ENCODE results near the gene TBC1D9. TPM values are rescaled to one million over a fixed set of nuclear protein-coding genes. Genes with fewer than 3 reads are reported as not detected.

The TBC1D9 gene
- total and polyA plus RNA-seq, 11 donors: 4.6 to 26.5 (median 13.3) TPM

GRCh38 chr4:140607852-140608251 is 148.3 kb downstream of the TBC1D9 start:
- DNase-seq (no peak), ATAC-seq (no peak)
- H3K36me3 ChIP-seq: no peaks in the 10 kb centered on the region
- intact Hi-C loops (cut with DNase I): loop anchor here in 3 of 10 donors (2.0 to 10.0 kb wide), 4 partner anchors 83 to 247 kb away; partner anchors contain the start of gene ELMOD2 (in 2 of the 3)
- 79 to 87% (median 86%) methylated on average over 4 of the region's 4 CpGs for WGBS, 4 donors
- no peak overlapping the region for H3K27ac ChIP-seq
- no peak overlapping the region for H3K4me3 ChIP-seq
- H3K4me1 ChIP-seq: peaks cover 0 to 26% (median 5%) of the 10 kb centered on the region in 12 donors
- TF ChIP-seq, protein P1, sequence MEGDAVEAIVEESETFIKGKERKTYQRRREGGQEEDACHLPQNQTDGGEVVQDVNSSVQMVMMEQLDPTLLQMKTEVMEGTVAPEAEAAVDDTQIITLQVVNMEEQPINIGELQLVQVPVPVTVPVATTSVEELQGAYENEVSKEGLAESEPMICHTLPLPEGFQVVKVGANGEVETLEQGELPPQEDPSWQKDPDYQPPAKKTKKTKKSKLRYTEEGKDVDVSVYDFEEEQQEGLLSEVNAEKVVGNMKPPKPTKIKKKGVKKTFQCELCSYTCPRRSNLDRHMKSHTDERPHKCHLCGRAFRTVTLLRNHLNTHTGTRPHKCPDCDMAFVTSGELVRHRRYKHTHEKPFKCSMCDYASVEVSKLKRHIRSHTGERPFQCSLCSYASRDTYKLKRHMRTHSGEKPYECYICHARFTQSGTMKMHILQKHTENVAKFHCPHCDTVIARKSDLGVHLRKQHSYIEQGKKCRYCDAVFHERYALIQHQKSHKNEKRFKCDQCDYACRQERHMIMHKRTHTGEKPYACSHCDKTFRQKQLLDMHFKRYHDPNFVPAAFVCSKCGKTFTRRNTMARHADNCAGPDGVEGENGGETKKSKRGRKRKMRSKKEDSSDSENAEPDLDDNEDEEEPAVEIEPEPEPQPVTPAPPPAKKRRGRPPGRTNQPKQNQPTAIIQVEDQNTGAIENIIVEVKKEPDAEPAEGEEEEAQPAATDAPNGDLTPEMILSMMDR (IDR thresholded peaks at IDR 0.05): no peak
- TF ChIP-seq POLR2A (IDR thresholded peaks at IDR 0.05): no peak
- no peaks in the 10 kb centered on the region for H3K9me3 ChIP-seq
- H3K27me3 ChIP-seq: no peaks in the 10 kb centered on the region

DNA sequence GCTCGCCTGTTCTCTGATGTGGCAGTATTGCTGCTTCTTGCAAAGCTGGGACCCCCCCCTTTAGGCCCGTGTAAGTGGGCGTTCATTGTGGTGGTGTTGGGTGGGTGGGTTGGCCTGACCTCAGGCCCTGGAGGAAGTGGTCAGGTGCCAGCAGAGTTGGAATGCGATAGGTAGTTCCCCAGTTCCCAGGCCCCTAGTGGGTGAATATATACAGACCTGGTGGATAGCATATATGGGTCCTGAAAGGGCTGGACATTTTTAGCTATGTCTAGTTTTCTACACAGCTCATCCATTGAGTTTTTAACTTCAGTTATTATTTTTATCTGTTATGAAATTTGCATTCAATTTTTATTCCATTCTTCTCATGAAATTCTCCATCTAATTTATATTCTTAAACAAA is 151.6 kb downstream of the TBC1D9 start:
- H3K27ac ChIP-seq: peak overlapping the region in 5 of 12 donors; percentile 35 to 82 (median 62)
- 82 to 98% (median 87%) methylated on average over 4 of the region's 4 CpGs for WGBS, 4 donors
- H3K4me3 ChIP-seq: no peak overlapping the region
- ATAC-seq (no peak), DNase-seq (no peak)
- no peaks in the 10 kb centered on the region for H3K27me3 ChIP-seq
- intact Hi-C loops (cut with DNase I): loop anchor here in 3 of 10 donors (5.0 to 10.0 kb wide), 2 partner anchors 80 to 82 kb away; partner anchors contain the start of gene ELMOD2 (in 3 of the 3)
- no peak for TF ChIP-seq POLR2A (IDR thresholded peaks at IDR 0.05)
- TF ChIP-seq, protein P1 (IDR thresholded peaks at IDR 0.05): no peak
- H3K4me1 ChIP-seq: peaks cover 4 to 32% (median 11%) of the 10 kb centered on the region in 12 donors
- no peaks in the 10 kb centered on the region for H3K36me3 ChIP-seq
- H3K9me3 ChIP-seq: no peaks in the 10 kb centered on the region

GRCh38 chr4:140603286-140603685 is 152.9 kb downstream of the TBC1D9 start:
- H3K27ac ChIP-seq: peak overlapping the region in 10 of 12 donors; percentile 35 to 82 (median 72)
- no peak overlapping the region for H3K4me3 ChIP-seq
- ATAC-seq (peak; percentile 56 to 87 (median 76)), DNase-seq (peak in 4 of 5 donors; percentile 36 to 62 (median 50))
- peaks cover 4 to 26% (median 10%) of the 10 kb centered on the region in 12 donors for H3K4me1 ChIP-seq
- intact Hi-C loops (cut with DNase I): loop anchor here in 3 of 10 donors (5.0 to 10.0 kb wide), 2 partner anchors 78 to 81 kb away; partner anchors contain the start of gene ELMOD2 (in 3 of the 3)
- no peaks in the 10 kb centered on the region for H3K9me3 ChIP-seq
- no peaks in the 10 kb centered on the region for H3K27me3 ChIP-seq
- no peak for TF ChIP-seq POLR2A (IDR thresholded peaks at IDR 0.05)
- TF ChIP-seq, protein P1 (IDR thresholded peaks at IDR 0.05): no peak
- WGBS, 4 donors: 31 to 100% (median 54%) methylated on average over 1 to 2 of the region's 2 CpGs
- no peaks in the 10 kb centered on the region for H3K36me3 ChIP-seq

- H3K27ac ChIP-seq: peak overlapping the region in 11 of 12 donors; percentile 10 to 82 (median 62)
- DNase-seq (no peak), ATAC-seq (peak in 3 of 4 donors; percentile 27 to 70 (median 51))
- H3K36me3 ChIP-seq: no peaks in the 10 kb centered on the region
- intact Hi-C loops (cut with DNase I): loop anchor here in 3 of 10 donors (5.0 to 10.0 kb wide), 2 partner anchors 78 to 80 kb away; partner anchors contain the start of gene ELMOD2 (in 3 of the 3)
- H3K4me3 ChIP-seq: no peak overlapping the region
- TF ChIP-seq, protein P1 (IDR thresholded peaks at IDR 0.05): no peak
- no peak for TF ChIP-seq POLR2A (IDR thresholded peaks at IDR 0.05)
- 59 to 81% (median 75%) methylated on average over 2 of the region's 2 CpGs for WGBS, 4 donors
- peaks cover 4 to 26% (median 10%) of the 10 kb centered on the region in 12 donors for H3K4me1 ChIP-seq
- no peaks in the 10 kb centered on the region for H3K27me3 ChIP-seq
- no peaks in the 10 kb centered on the region for H3K9me3 ChIP-seq
Observed at GRCh38 chr4:140602714-140603113, 153.5 kb downstream of the TBC1D9 start.
